Measurements from ENCODE around the gene SELENOK.

- TF ChIP-seq, protein P1, sequence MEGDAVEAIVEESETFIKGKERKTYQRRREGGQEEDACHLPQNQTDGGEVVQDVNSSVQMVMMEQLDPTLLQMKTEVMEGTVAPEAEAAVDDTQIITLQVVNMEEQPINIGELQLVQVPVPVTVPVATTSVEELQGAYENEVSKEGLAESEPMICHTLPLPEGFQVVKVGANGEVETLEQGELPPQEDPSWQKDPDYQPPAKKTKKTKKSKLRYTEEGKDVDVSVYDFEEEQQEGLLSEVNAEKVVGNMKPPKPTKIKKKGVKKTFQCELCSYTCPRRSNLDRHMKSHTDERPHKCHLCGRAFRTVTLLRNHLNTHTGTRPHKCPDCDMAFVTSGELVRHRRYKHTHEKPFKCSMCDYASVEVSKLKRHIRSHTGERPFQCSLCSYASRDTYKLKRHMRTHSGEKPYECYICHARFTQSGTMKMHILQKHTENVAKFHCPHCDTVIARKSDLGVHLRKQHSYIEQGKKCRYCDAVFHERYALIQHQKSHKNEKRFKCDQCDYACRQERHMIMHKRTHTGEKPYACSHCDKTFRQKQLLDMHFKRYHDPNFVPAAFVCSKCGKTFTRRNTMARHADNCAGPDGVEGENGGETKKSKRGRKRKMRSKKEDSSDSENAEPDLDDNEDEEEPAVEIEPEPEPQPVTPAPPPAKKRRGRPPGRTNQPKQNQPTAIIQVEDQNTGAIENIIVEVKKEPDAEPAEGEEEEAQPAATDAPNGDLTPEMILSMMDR (IDR thresholded peaks at IDR 0.05) = no peak
- no peak for TF ChIP-seq EP300 (IDR thresholded peaks at IDR 0.05)
These were observed 21.7 kb upstream of the SELENOK start for GRCh38 chr3:53913401-53913800.
